Measurements from ENCODE around the gene ITPRIP.

Gene ITPRIP

DNA sequence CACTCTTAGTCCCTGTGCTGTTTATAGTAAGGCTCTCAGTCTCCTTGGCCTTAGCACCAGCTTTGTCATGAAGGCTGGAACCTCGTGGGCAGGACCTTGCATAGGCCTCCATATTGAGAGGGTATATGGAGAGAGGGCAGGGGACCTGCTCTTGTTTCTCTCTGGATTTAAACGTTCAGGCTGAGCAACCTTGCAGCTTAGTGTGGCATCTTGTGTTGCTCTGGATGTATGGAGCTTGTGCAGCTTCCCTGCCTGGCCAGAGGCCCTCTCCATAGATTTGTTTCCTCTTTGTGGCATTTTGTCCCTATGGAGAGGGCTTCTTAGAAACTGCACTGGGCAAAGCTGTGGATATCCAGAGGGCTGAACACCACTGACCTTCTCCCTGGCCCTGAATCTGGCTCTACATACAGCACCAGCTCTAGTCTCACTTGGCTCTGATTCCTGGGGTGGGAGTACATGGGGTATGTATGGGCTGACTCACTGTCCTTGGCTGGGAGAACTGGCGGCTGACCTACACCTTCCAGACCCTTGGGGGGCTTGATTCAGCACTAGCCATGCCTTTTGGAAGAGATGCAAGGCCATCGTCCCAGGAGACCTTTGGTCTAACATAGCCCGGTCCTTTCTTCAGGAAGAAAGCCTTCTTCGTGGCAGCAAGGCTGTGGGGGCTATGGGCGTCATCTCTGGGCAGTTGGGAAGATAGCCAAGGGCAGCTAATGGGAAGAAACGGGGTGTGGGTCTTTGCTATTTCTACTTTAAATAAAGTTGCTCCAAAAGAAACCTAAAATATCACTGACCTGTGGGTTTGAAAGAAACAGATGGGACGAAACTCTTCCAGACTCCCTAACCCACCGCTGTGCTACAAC is 30.5 kb downstream of the ITPRIP start:
- DNase-seq (ENCODE audit: low spot score), result no peak

- no peak for DNase-seq (ENCODE audit: low spot score)
Observed at GRCh38 chr10:104306897-104307296, 31.4 kb downstream of the ITPRIP start.

DNA sequence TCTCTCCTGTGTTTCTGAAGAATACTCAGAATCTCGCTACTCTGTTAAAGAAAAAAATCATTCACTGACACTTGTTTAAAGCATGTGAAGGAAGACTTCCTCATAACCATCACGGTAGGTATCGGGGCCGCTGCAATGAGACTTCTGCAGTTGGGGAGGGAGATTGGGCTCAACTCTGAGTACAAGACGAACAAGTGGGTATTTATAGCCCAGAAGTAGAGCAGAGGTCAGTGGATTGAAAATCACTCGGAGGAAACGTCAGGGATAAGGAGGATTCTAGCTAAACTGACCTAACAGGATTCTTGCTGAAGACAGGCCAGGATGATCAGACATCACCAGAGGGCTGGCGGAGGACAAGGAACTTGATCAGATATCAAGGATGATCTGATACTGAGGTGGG is 33.3 kb downstream of the ITPRIP start:
- no peak for DNase-seq (ENCODE audit: low spot score)

DNA sequence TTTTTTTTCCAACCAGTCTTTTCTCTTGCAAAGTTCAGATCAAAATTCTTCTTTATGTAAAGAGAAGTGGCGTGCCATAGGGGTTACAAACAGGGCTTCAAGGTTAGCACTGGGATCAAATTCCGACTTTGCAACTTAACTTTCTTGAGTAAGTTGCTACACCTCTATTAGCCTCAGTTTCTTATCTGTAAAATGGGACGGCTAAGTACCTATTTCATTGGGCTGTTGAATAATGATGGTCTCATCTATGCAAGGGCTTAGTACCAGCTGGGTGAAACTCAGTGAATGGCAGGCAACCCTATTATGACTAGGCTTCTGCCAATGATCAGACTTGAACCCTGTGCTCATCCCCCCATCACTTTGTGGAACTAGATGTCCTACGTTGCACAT is 33.9 kb downstream of the ITPRIP start:
- no peak for DNase-seq (ENCODE audit: low spot score)

GRCh38 chr10:104303594-104304355 is 34.5 kb downstream of the ITPRIP start:
- no peak for DNase-seq (ENCODE audit: low spot score)

DNA sequence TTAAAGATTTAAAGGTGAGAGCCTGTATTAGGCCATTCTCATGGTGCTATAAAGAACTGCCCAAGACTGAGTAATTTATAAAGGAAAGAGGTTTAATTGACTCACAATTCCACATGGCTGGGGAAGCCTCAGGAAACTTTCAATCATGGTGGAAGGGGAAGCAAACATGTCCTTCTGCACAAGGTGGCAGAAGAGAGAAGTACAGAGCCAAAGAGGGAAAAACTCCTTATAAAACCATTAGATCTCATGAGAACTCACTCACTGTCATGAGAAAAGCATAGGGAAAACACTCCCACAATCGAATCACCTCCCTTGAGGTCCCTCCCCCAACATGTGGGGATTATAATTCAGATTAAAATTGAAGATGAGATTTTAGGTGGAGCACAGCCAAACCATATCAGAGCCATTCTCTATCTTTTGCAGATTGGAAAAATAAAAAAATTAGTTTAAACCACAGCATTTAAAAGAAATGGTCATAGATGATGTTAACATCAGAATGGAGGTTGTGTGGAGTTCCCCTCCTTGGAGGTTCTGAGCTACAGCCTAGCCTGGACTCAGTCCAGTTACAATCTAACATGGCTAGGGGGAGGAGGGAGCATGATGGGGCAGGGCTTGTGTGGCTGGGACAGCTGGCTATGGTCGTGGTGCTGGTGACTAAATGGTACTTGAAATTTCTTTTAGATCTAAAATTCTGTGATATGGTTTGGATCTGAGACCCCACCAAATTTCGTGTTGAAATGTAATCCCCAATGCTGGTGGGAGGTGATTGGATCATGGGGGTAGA is 36.2 kb downstream of the ITPRIP start:
- no peak for DNase-seq (ENCODE audit: low spot score)

DNA sequence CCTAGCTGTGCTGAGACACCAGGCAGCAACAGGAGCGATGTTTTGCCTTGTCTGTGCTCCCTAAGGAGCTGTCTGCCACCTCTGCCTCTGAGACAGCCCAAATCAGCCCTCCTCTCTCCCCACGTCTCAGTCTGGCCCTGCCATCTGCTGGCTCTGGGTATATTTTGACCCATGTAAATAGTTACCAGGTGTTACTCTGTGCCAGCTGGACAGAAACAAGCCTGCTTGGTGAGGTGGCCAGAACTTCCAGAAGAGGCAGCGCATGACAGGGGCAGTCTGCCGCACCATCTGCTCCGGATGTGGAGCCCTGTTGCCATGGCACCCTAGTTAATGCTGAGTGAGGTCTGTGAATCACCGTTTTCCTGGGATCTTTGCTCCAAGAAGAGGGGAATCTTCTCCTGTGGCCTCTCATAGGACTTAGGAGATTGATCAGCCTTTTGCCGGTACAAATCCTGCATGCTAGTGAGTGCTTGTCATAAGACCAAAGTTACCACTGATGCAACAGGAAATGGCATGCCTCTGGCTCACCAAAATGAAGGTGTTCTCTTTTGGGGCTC is 37.5 kb downstream of the ITPRIP start:
- no peak for DNase-seq (ENCODE audit: low spot score)

DNA sequence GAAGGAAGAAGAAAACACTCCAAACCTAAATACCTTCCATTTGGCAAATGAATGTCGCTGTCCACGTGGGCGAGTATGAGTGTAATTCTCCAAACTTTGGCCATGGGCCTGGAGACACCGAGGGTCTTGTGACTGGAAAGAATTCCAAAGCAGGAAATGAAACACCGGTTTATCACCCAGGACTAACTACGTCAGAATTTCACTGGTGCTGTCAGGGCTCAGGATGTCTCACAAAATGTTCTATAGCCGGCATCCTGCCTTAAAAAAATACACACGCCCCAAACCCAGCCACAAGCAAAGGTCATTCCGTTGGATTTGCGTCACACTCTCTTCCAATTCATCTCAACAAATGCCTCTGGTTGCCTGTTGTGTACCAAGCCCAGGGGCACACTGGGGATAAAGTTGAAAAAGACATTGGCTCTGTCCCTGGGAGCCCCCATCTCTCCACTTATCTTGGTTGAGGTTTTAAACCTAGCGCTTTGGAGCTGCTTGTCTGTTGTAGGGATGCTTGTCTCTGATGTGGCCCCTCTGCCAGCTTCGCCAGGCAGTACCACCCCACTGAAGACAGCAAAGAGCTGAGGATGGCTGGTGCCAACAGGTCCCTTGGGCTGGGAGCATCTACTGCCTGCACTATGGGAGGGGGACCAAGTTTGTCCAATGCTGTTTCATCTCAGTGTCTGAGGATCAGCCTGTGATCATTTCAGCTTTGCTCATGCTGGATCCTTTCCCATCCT is 38.1 kb downstream of the ITPRIP start:
- DNase-seq (ENCODE audit: low spot score), result no peak

DNA sequence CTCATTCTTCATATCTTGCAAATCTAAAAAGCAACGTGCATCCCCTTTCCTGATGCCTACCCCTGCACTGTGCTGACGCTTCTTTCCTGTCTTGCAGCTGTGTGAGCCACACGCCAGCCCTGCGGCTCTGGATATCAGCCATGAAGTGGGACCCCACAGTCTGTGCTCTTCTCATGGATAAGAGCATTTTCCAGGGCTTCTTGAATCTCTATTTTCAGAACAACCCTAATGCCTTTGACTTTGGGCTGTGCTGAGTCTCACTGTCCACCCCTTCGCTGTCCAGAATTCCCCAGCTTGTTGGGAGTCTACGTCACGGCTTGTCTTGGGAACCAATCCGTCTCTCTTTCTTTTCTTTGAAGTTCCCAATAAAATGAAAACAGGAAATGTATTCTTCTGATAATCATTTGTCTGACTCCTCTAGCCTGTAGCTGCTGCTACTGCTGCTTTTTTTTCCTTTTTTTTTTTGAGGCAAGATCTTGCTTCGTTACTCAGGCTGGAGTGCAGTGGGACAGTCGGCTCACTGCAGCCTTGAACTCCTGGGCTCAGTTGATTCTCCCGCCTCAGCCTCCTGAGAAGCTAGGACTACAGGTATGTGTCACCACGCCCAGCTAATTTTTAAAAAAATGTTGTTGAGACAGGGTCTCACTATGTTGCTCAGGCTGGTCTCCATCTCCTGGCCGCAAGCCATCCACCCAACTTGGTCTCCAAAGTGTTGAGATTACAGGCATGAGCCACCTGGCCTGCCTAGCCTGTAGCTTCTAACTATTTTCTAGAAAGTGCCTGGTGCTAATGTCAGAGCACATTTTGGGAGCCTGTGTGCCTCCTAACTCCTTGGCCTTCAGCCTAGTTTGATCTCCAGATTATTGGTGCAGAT is 39.0 kb downstream of the ITPRIP start:
- DNase-seq (ENCODE audit: low spot score), result no peak

GRCh38 chr10:104297697-104298660 is 40.3 kb downstream of the ITPRIP start:
- DNase-seq (ENCODE audit: low spot score), result peak; percentile 37

GRCh38 chr10:104296687-104297436 is 41.4 kb downstream of the ITPRIP start:
- no peak for DNase-seq (ENCODE audit: low spot score)

DNA sequence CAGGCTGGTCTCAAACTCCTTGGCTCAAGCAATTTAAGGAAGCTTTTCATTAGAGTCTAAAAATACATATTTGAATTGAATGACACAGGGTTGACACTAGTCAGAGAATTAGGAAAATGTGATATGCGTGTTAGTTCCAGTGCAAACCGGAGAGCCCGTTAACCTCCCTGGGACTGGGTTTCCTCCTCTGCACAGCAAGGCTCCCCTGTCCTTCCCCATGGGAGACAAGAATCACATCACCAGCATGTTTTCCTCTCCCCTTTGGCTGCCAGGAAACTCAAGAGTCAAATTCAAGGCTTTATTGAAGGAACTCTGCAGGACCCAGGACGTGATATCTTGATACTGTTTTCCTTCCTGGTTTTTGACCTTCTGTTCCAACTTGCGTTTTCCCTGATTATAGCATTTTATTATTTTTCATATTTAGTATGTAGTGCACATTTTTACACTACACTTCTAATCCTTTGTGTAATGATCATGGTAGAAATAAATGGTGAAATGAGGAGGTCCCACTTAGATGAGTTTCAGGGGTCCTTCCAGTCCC is 44.4 kb downstream of the ITPRIP start:
- DNase-seq (ENCODE audit: low spot score), result no peak

GRCh38 chr10:104293011-104293410 is 45.3 kb downstream of the ITPRIP start:
- DNase-seq (ENCODE audit: low spot score), result no peak

DNA sequence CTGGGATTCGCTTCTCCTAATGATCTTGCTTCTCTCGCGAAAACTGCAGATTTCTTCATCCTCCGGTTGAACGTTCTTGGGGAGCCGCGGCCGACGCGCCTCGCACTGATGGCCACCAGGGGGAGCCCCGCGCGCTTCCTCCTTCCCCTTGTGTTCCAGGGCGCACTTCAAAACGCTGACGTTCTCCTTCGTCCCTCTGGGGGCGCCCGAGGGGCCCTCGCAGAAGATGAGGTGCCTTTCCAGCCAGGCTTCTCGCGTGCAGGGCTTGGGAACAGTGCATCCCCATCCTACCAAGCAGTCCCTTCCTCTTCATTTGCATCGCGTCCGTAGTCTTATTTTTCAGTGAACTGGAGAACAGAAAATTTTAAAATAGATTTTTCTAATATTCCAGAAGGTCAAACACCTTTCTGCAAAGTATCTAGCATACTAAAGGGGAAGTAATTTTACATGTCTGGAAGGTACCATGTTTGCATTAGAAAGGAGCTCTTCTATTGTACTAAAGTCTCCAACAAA is 46.8 kb downstream of the ITPRIP start:
- DNase-seq (ENCODE audit: low spot score), result peak; percentile 89

DNA sequence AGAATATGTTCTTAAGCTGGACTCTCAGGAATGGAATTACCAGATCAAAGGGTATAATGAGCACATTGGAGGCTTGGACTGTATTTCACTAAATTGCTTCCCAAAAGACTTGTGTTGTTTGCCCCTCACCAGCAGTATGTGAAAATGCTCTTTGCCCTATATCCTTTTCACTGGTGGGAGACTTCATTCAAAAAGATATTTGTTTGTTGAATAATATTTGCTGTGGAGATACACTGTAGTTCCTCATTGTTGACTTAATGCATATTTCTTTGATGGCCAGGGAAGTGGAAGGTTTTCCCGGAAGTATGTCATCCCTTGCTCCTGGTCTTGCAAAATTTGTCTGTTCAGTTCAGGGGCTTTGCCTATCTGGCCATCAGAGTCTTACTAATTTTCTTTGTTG is 49.9 kb downstream of the ITPRIP start:
- no peak for DNase-seq (ENCODE audit: low spot score)

- DNase-seq (ENCODE audit: low spot score), result no peak
Observed at GRCh38 chr10:104286939-104287338, 51.3 kb downstream of the ITPRIP start.

DNA sequence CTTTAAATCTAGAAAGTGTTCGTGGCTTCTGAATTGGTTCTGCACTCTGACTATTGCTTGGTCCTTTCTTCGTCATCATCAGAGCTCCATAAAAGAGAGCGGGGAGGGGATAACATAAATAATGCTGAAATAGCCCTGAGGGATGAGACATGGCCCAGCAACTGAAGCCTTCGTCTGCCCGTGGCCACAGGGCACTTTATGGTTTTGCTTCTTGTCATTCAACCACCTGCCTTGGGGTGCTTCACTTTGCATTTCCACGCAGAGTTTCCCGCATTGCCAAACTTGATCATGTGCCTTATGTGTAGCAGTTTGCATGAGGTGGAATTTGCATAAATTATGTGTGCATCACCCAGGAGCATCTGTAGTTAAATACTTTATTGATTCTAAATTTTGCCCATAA is 53.4 kb downstream of the ITPRIP start:
- DNase-seq (ENCODE audit: low spot score), result peak; percentile 35

GRCh38 chr10:104281694-104282093 is 56.6 kb downstream of the ITPRIP start:
- DNase-seq (ENCODE audit: low spot score), result no peak

All from germinal center (tissue), 1 donor.